Lower leg skin (tissue), 3 donors: ENCODE measurements around the gene PDGFD.

ENCODE experiments used
- POLR2A ChIP-seq, 2 donors: fragments of 450-650 bp; IDR thresholded peaks; one replicate each; pipeline ENCODE4 v1.6.1; 2016 to 2017; ENCODE audit warnings: antibody characterized with exemption in 2 of 2, mild to moderate bottlenecking in 1 of 2, moderate library complexity in 1 of 2
- TF ChIP-seq, protein P1 (sequence below), 3 donors: fragments of 450-650 bp; IDR thresholded peaks; one replicate each; pipeline ENCODE4 v1.5.1; 2016; ENCODE audit warnings: antibody characterized with exemption in 3 of 3, mild to moderate bottlenecking in 3 of 3, moderate library complexity in 2 of 3

DNA sequence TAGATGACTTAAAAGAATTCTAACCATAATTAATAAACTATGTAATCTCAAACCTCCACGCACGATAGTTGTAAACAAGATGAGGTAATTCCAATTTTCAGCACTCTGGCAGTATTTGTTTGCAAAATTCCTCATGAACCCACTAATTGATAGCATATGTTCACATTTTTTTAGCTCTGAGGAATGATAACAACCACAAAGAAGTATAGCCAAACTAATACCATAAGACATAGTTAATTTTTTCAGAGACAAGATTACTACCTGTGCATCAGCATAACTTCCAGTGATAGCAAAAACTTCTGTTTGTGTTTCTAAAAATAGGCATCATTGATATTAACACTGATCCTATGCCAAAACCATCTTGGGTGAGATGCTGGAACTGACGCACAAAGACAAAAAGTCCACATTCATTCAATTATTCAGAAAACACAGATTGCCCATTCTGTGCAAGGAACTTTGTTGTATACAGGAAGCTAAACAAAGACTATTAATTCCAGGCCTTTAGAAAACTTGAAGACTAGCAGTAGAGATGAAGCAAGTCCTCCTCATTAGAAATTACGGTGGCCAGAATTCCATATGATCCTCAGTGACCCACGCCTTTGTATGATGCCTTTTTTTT lies 57.7 kb downstream of the PDGFD start:
- TF ChIP-seq, protein P1, sequence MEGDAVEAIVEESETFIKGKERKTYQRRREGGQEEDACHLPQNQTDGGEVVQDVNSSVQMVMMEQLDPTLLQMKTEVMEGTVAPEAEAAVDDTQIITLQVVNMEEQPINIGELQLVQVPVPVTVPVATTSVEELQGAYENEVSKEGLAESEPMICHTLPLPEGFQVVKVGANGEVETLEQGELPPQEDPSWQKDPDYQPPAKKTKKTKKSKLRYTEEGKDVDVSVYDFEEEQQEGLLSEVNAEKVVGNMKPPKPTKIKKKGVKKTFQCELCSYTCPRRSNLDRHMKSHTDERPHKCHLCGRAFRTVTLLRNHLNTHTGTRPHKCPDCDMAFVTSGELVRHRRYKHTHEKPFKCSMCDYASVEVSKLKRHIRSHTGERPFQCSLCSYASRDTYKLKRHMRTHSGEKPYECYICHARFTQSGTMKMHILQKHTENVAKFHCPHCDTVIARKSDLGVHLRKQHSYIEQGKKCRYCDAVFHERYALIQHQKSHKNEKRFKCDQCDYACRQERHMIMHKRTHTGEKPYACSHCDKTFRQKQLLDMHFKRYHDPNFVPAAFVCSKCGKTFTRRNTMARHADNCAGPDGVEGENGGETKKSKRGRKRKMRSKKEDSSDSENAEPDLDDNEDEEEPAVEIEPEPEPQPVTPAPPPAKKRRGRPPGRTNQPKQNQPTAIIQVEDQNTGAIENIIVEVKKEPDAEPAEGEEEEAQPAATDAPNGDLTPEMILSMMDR (IDR thresholded peaks at IDR 0.05) = no peak
- TF ChIP-seq POLR2A (IDR thresholded peaks at IDR 0.05) = no peak
